Midbrain (tissue), 1 donor: ENCODE data around the gene ADARB1.

ENCODE experiments used
- DNase-seq: peaks from one replicate; lab custom pipeline; 2025; lab: John Stamatoyannopoulos, UW

Gene ADARB1

GRCh38 chr21:45151445-45152160 lies 77.2 kb downstream of the ADARB1 start:
- no peak for DNase-seq

- peak; percentile 9 for DNase-seq
Measured at GRCh38 chr21:45152265-45152746, 77.9 kb downstream of the ADARB1 start.

GRCh38 chr21:45153358-45154318 lies 79.3 kb downstream of the ADARB1 start:
- DNase-seq, result no peak

- no peak for DNase-seq
Measured at GRCh38 chr21:45154511-45155508, 80.4 kb downstream of the ADARB1 start.

GRCh38 chr21:45155910-45156309 lies 81.5 kb downstream of the ADARB1 start:
- DNase-seq, result no peak

GRCh38 chr21:45156459-45156858 lies 82.1 kb downstream of the ADARB1 start:
- no peak for DNase-seq

- no peak for DNase-seq
Measured at GRCh38 chr21:45157932-45158331, 83.6 kb downstream of the ADARB1 start.

- no peak for DNase-seq
Measured at GRCh38 chr21:45158491-45159423, 84.4 kb downstream of the ADARB1 start.

- no peak for DNase-seq
Measured at GRCh38 chr21:45160198-45160597, 85.8 kb downstream of the ADARB1 start.

- no peak for DNase-seq
Measured at GRCh38 chr21:45161038-45161945, 86.9 kb downstream of the ADARB1 start.

- no peak for DNase-seq
Measured at GRCh38 chr21:45162115-45162514, 87.7 kb downstream of the ADARB1 start.

- DNase-seq, result no peak
Measured at GRCh38 chr21:45162809-45163208, 88.4 kb downstream of the ADARB1 start.

GRCh38 chr21:45163413-45164123 lies 89.2 kb downstream of the ADARB1 start:
- DNase-seq, result no peak

- DNase-seq, result no peak
Measured at GRCh38 chr21:45164124-45164511, 89.7 kb downstream of the ADARB1 start.

GRCh38 chr21:45164838-45165237 lies 90.5 kb downstream of the ADARB1 start:
- no peak for DNase-seq

- DNase-seq, result no peak
Measured at GRCh38 chr21:45166931-45167330, 92.6 kb downstream of the ADARB1 start.

- DNase-seq, result no peak
Measured at GRCh38 chr21:45167796-45168222, 93.4 kb downstream of the ADARB1 start.

GRCh38 chr21:45168522-45168921 lies 94.1 kb downstream of the ADARB1 start:
- no peak for DNase-seq

GRCh38 chr21:45169001-45169400 lies 94.6 kb downstream of the ADARB1 start:
- DNase-seq, result no peak
